H9 (cell line): ENCODE data around the gene OR51M1. TPM values are rescaled to one million over a fixed set of nuclear protein-coding genes. Genes with fewer than 3 reads are reported as not detected.

Experiments used
- DNase-seq: peaks from one replicate; pipeline ENCODE4 v3.0.0-alpha.2; 2017
- H2AFZ ChIP-seq: one replicate; pipeline ENCODE4 v1.6.1; 2013; ENCODE audit warnings: mild to moderate bottlenecking, low read length, control low read depth, moderate library complexity
- H2AK5ac ChIP-seq: 2 replicates; pipeline ENCODE4 v1.6.1; 2013; ENCODE audit warnings: low read length, control low read depth, mixed read lengths; ENCODE audit not compliant: insufficient read length
- H2BK120ac ChIP-seq: one replicate; pipeline ENCODE4 v1.6.1; 2013; ENCODE audit warnings: low read depth, mild to moderate bottlenecking, low read length, control low read depth, inconsistent platforms; ENCODE audit not compliant: poor library complexity, severe bottlenecking
- H2BK12ac ChIP-seq: 2 replicates; pipeline ENCODE4 v1.6.1; 2013; ENCODE audit warnings: low read length, control low read depth, mixed read lengths, low read depth; ENCODE audit not compliant: insufficient read length
- H2BK15ac ChIP-seq: 2 replicates; pipeline ENCODE4 v1.6.1; 2013; ENCODE audit warnings: low read depth, low read length, control low read depth
- H2BK20ac ChIP-seq: one replicate; pipeline ENCODE4 v1.6.1; 2013; ENCODE audit warnings: low read depth, mild to moderate bottlenecking, low read length, control low read depth, inconsistent platforms; ENCODE audit not compliant: poor library complexity, severe bottlenecking
- H2BK5ac ChIP-seq: 2 replicates; pipeline ENCODE4 v1.6.1; 2013; ENCODE audit warnings: low read length, control low read depth, mixed read lengths; ENCODE audit not compliant: insufficient read length
- H3K14ac ChIP-seq: 2 replicates; pipeline ENCODE4 v1.6.1; 2013; ENCODE audit warnings: low read length, control low read depth; ENCODE audit not compliant: insufficient read depth
- H3K18ac ChIP-seq: 2 replicates; pipeline ENCODE4 v1.6.1; 2013; ENCODE audit warnings: low read depth, mild to moderate bottlenecking, mixed read lengths, low read length, control low read depth; ENCODE audit not compliant: insufficient read length
- H3K23ac ChIP-seq: 2 replicates; pipeline ENCODE4 v1.6.1; 2013; ENCODE audit warnings: low read length, control low read depth, mixed read lengths, low read depth; ENCODE audit not compliant: insufficient read length
- H3K23me2 ChIP-seq: 2 replicates; pipeline ENCODE4 v1.6.1; 2013; ENCODE audit warnings: low read depth, mild to moderate bottlenecking, mixed read lengths, low read length, control low read depth; ENCODE audit not compliant: insufficient read length, poor library complexity, severe bottlenecking
- H3K27ac ChIP-seq: 2 replicates; pipeline ENCODE4 v1.5.1; 2013; ENCODE audit warnings: low read length, control low read depth, mixed read lengths, low read depth; ENCODE audit not compliant: insufficient read length
- H3K27me3 ChIP-seq: 2 replicates; pipeline ENCODE4 v1.6.1; 2013; ENCODE audit warnings: low read length, control low read depth, inconsistent platforms; ENCODE audit not compliant: insufficient read depth
- H3K4ac ChIP-seq: 2 replicates; pipeline ENCODE4 v1.6.1; 2013; ENCODE audit warnings: low read depth, mild to moderate bottlenecking, control low read depth, inconsistent platforms, low read length, moderate library complexity
- H3K4me1 ChIP-seq: 2 replicates; pipeline ENCODE4 v1.6.1; 2013; ENCODE audit warnings: low read length, control low read depth, inconsistent platforms; ENCODE audit not compliant: insufficient read depth
- H3K4me2 ChIP-seq: 2 replicates; pipeline ENCODE4 v1.6.1; 2013; ENCODE audit warnings: low read length, control low read depth, mixed read lengths; ENCODE audit not compliant: insufficient read length, insufficient read depth
- H3K56ac ChIP-seq: 2 replicates; pipeline ENCODE4 v1.6.1; 2013; ENCODE audit warnings: low read depth, mild to moderate bottlenecking, mixed read lengths, low read length, control low read depth; ENCODE audit not compliant: insufficient read length
- H3K79me1 ChIP-seq: 2 replicates; pipeline ENCODE4 v1.6.1; 2013; ENCODE audit warnings: low read depth, mild to moderate bottlenecking, moderate library complexity, low read length, control low read depth, inconsistent platforms; ENCODE audit not compliant: insufficient read depth, poor library complexity, severe bottlenecking
- H3K79me2 ChIP-seq: 2 replicates; pipeline ENCODE4 v1.6.1; 2013; ENCODE audit warnings: low read length, control low read depth, inconsistent platforms; ENCODE audit not compliant: insufficient read depth
- H3K9ac ChIP-seq: 2 replicates; pipeline ENCODE4 v1.6.1; 2013; ENCODE audit warnings: low read length, control low read depth, mixed read lengths; ENCODE audit not compliant: insufficient read length; ENCODE audit errors: extremely low read depth
- H3K9me3 ChIP-seq: one replicate; pipeline ENCODE4 v1.6.1; 2013; ENCODE audit warnings: low read depth, low read length, inconsistent platforms; ENCODE audit not compliant: control insufficient read depth
- H3T11ph ChIP-seq: one replicate; pipeline ENCODE4 v1.6.1; 2013; ENCODE audit warnings: mild to moderate bottlenecking, low read length, control low read depth, inconsistent platforms
- H4K20me1 ChIP-seq: one replicate; pipeline ENCODE4 v1.6.1; 2013; ENCODE audit not compliant: control insufficient read depth, insufficient read length, insufficient read depth
- H4K5ac ChIP-seq: 2 replicates; pipeline ENCODE4 v1.6.1; 2013; ENCODE audit warnings: low read depth, mild to moderate bottlenecking, mixed read lengths, low read length, control low read depth; ENCODE audit not compliant: insufficient read length
- H4K8ac ChIP-seq: replicated peaks from 2 replicates; pipeline ENCODE4 v1.6.1; 2013; ENCODE audit warnings: low read length, control low read depth, mixed read lengths, low read depth; ENCODE audit not compliant: insufficient read length
- H4K91ac ChIP-seq: 2 replicates; pipeline ENCODE4 v1.6.1; 2013; ENCODE audit warnings: low read depth, mild to moderate bottlenecking, moderate library complexity, mixed read lengths, low read length, control low read depth; ENCODE audit not compliant: insufficient read length
- H3K27ac Mint-ChIP-seq, 3 experiments: 2 replicates in 2 of 3; 3 replicates in 1 of 3; pipeline ENCODE4 v1.8.0; 2020 to 2021; ENCODE audit warnings: mixed read lengths in 3 of 3, mild to moderate bottlenecking in 1 of 3, moderate library complexity in 1 of 3
- H3K27me3 Mint-ChIP-seq: 2 replicates; pipeline ENCODE4 v1.8.0; 2021; ENCODE audit warnings: low read depth, mild to moderate bottlenecking, moderate library complexity, mixed read lengths
- H3K36me3 Mint-ChIP-seq, 3 experiments: 2 replicates in 2 of 3; 3 replicates in 1 of 3; pipeline ENCODE4 v1.8.0; 2020 to 2021; ENCODE audit warnings: low read depth in 3 of 3, mixed read lengths in 3 of 3; ENCODE audit not compliant: insufficient read depth in 1 of 3
- H3K4me1 Mint-ChIP-seq, 2 experiments: 2 replicates each; pipeline ENCODE4 v1.8.0; 2020; ENCODE audit warnings: mixed read lengths in 2 of 2
- H3K4me3 Mint-ChIP-seq, 2 experiments: 2 replicates in 1 of 2; 3 replicates in 1 of 2; pipeline ENCODE4 v1.8.0; 2020 to 2021; ENCODE audit warnings: mild to moderate bottlenecking in 2 of 2, mixed read lengths in 2 of 2, moderate library complexity in 1 of 2
- H3K9me3 Mint-ChIP-seq, 2 experiments: 2 replicates in 1 of 2; 3 replicates in 1 of 2; pipeline ENCODE4 v1.8.0; 2020; ENCODE audit warnings: mild to moderate bottlenecking in 2 of 2, mixed read lengths in 2 of 2, moderate library complexity in 1 of 2
- WGBS: extraction: QIAGEN DNeasy Blood & Tissue Kit; methylation state at CpG from one replicate; pipeline ENCODE4 v1.1.7; 2013; ENCODE audit warnings: missing lambda C conversion rate, low lambda C conversion rate, mixed read lengths; ENCODE audit not compliant: insufficient read length; ENCODE audit errors: extremely low coverage; 5-methylcytosine and 5-hydroxymethylcytosine counted together
- total RNA-seq: library from RNA; stranded (reverse); gene quantifications from 2 replicates; pipeline ENCODE4 v1.2.1, GENCODE V29; 2021
- TF ChIP-seq, protein P1 (sequence below): fragments of 200-600 bp; sonication (generic); conservative IDR thresholded peaks from 3 replicates; pipeline ENCODE4 v1.8.0; 2021; ENCODE audit warnings: antibody characterized with exemption, mild to moderate bottlenecking

Gene OR51M1
- total RNA-seq, 1 experiment from 2014 or later = not detected

DNA sequence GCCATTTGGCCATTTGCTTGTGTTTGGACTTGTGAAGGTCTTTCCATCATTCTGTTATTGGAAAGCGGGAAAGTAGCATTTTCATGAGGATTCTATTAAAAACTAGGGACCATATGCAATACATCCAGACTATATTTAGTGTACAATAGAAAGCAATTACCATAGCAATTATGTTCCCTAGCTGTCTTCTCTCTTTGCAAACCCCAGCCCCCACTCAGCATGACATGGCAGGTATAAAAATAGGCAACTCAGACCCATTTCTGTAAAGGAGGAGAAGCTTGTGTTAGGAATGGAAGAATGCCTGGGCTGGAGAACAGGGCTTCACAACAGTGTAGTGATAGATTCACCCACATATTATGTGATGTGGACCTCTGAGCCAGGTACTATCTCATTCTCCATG is 19.9 kb upstream of the OR51M1 start:
- TF ChIP-seq, protein P1, sequence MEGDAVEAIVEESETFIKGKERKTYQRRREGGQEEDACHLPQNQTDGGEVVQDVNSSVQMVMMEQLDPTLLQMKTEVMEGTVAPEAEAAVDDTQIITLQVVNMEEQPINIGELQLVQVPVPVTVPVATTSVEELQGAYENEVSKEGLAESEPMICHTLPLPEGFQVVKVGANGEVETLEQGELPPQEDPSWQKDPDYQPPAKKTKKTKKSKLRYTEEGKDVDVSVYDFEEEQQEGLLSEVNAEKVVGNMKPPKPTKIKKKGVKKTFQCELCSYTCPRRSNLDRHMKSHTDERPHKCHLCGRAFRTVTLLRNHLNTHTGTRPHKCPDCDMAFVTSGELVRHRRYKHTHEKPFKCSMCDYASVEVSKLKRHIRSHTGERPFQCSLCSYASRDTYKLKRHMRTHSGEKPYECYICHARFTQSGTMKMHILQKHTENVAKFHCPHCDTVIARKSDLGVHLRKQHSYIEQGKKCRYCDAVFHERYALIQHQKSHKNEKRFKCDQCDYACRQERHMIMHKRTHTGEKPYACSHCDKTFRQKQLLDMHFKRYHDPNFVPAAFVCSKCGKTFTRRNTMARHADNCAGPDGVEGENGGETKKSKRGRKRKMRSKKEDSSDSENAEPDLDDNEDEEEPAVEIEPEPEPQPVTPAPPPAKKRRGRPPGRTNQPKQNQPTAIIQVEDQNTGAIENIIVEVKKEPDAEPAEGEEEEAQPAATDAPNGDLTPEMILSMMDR = no peak
- Histone ChIP-seq H3K14ac (no peak overlapping the region), H2BK5ac (no peak overlapping the region), H3K79me2 (no peaks in the 10 kb centered on the region), H3T11ph (no peak overlapping the region), H4K91ac (no peak overlapping the region), H3K18ac (no peak overlapping the region), H3K79me1 (no peaks in the 10 kb centered on the region), H2BK120ac (no peak overlapping the region), H3K4ac (no peak overlapping the region), H4K8ac (no peak overlapping the region), H3K4me2 (no peak overlapping the region), H2BK20ac (no peak overlapping the region), H4K20me1 (no peaks in the 10 kb centered on the region), H3K27me3 (no peaks in the 10 kb centered on the region), H4K5ac (no peak overlapping the region), H3K23me2 (no peaks in the 10 kb centered on the region), H3K9me3 (no peaks in the 10 kb centered on the region), H2AK5ac (no peak overlapping the region), H3K56ac (no peak overlapping the region), H2AFZ (no peak overlapping the region), H2BK15ac (no peak overlapping the region), H3K4me1 (no peaks in the 10 kb centered on the region; the same call in 1 of the 2 replicates), H3K23ac (no peak overlapping the region), H2BK12ac (no peak overlapping the region), H3K9ac (no peak overlapping the region), H3K27ac (no peak overlapping the region)
- Mint-ChIP-seq H3K9me3 (peaks cover 0 to 2% of the 10 kb centered on the region in 2 experiments; a peak in 1 of 5 replicates), H3K4me3 (no peak overlapping the region), H3K36me3 (no peaks in the 10 kb centered on the region; a peak in 1 of 7 replicates), H3K27me3 (no peaks in the 10 kb centered on the region), H3K27ac (no peak overlapping the region), H3K4me1 (peaks cover 4 to 9% of the 10 kb centered on the region in 2 experiments)
- WGBS = no CpG with 5 or more reads among the region's 1 CpG
- DNase-seq = no peak
